ENCODE data around the gene CLCN4. TPM values are rescaled to one million over a fixed set of nuclear protein-coding genes. Genes with fewer than 3 reads are reported as not detected.

Gene CLCN4
- total and polyA plus RNA-seq, 10 of the 15 experiments (the other 5 are each of a cell fraction or from before 2014, with no cell fraction given) = 0.90 to 6.9 (median 2.9) TPM

DNA sequence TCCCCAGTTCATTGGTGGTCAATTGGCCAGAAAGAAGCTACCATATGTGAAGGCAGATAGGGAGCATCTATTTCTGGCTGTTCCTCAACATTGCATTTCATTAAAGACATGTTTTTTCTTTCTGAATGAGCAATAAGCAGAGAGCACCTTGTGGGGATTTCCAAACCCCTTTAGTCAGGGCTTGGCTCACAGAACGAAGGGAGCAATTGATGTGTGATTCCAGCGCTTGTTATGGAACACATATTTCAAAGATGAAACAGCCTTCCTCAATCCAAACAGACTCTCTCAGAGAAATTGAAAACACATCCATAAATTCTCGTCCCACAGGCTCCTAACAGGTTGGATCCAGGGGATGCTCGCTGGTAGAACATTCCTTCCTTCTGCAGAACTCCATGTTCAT lies 84.1 kb downstream of the CLCN4 start:
- H3K4me2 ChIP-seq (ENCODE audit: control insufficient read depth, insufficient read depth) = no peak overlapping the region
- no peaks in the 10 kb centered on the region for H3K36me3 ChIP-seq (ENCODE audit: control insufficient read depth in 2 of 2, insufficient read depth in 2 of 2, low read length in 1 of 2)
- CTCF ChIA-PET = interaction anchor here (0.9 to 2.2 kb wide), 4 partner anchors 29 to 50 kb away, joined by 3 to 10 read pairs (median 3); no protein-coding TSS in a partner anchor
- POLR2A ChIA-PET = no interaction called here
- H3K27me3 ChIP-seq (replicated peaks in 1 of 2; ENCODE audit: control insufficient read depth in 2 of 2, insufficient read depth in 2 of 2, low read length in 1 of 2) = no peaks in the 10 kb centered on the region; a peak in 1 of 4 replicates
- no peak for FAIRE-seq
- no peak overlapping the region for H3K4me3 ChIP-seq
- no peaks in the 10 kb centered on the region for H3K79me2 ChIP-seq (ENCODE audit: control insufficient read depth, insufficient read depth, low read length)
- ATAC-seq = peak; percentile 77
- no TSS peak for BruUV-seq (replicated peaks)
- no peak for DNase-seq (ENCODE audit: low read depth, low spot score)
- in situ Hi-C loops (cut with MboI) = no loop called here
- intact Hi-C loops (cut with micrococcal nuclease; ENCODE audit: unreplicated experiment) = no loop called here
- H3K9ac ChIP-seq (ENCODE audit: control insufficient read depth, insufficient read depth, low read length) = no peak overlapping the region
- no peak overlapping the region for H3K27ac ChIP-seq (ENCODE audit: control insufficient read depth, insufficient read depth)
- TF ChIP-seq, protein P1, sequence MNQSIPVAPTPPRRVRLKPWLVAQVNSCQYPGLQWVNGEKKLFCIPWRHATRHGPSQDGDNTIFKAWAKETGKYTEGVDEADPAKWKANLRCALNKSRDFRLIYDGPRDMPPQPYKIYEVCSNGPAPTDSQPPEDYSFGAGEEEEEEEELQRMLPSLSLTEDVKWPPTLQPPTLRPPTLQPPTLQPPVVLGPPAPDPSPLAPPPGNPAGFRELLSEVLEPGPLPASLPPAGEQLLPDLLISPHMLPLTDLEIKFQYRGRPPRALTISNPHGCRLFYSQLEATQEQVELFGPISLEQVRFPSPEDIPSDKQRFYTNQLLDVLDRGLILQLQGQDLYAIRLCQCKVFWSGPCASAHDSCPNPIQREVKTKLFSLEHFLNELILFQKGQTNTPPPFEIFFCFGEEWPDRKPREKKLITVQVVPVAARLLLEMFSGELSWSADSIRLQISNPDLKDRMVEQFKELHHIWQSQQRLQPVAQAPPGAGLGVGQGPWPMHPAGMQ (IDR thresholded peaks at IDR 0.05; ENCODE audit: borderline replicate concordance) = no peak
- TF ChIP-seq MEF2A (IDR thresholded peaks at IDR 0.05; ENCODE audit: insufficient read depth, low read depth, low read length) = 0 out of 2 replicates have a peak, but pooled peaks have one; percentile 51
- TF ChIP-seq, protein P2, sequence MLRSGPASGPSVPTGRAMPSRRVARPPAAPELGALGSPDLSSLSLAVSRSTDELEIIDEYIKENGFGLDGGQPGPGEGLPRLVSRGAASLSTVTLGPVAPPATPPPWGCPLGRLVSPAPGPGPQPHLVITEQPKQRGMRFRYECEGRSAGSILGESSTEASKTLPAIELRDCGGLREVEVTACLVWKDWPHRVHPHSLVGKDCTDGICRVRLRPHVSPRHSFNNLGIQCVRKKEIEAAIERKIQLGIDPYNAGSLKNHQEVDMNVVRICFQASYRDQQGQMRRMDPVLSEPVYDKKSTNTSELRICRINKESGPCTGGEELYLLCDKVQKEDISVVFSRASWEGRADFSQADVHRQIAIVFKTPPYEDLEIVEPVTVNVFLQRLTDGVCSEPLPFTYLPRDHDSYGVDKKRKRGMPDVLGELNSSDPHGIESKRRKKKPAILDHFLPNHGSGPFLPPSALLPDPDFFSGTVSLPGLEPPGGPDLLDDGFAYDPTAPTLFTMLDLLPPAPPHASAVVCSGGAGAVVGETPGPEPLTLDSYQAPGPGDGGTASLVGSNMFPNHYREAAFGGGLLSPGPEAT (IDR thresholded peaks at IDR 0.05; ENCODE audit: low read depth) = 0 out of 2 replicates have a peak, but pooled peaks have one; percentile 11
- TF ChIP-seq TCF12 (IDR thresholded peaks at IDR 0.05; ENCODE audit: low read depth, low read length) = no peak
- peak; percentile 23; the same call in 1 of the 2 replicates for TF ChIP-seq JUNB (IDR thresholded peaks at IDR 0.05)
- WGBS (ENCODE audit: insufficient coverage, insufficient replicate concordance, low lambda C conversion rate, missing lambda C conversion rate) = 3% methylated on average over 4 of the region's 4 CpGs
- no peaks in the 10 kb centered on the region for H4K20me1 ChIP-seq (ENCODE audit: control insufficient read depth, insufficient read depth)
- H3K9me3 ChIP-seq (replicated peaks; ENCODE audit: control insufficient read depth, insufficient read depth, low read length) = no peaks in the 10 kb centered on the region
- no peak overlapping the region for H2AFZ ChIP-seq (ENCODE audit: control insufficient read depth, low read depth, low read length)
- RAD21 ChIA-PET (ENCODE audit: unreplicated experiment) = interaction anchor here (1.8 kb wide), 1 partner anchor 50 kb away, joined by 4 read pairs; no protein-coding TSS in a partner anchor
- H3K4me1 ChIP-seq (ENCODE audit: control insufficient read depth, insufficient read depth, low read length) = no peaks in the 10 kb centered on the region
- SMC1A ChIA-PET (ENCODE audit: uncharacterized antibody, unreplicated experiment) = interaction anchor here (0.7 to 1.7 kb wide), 5 partner anchors 15 to 118 kb away, joined by 3 to 5 read pairs (median 4); no protein-coding TSS in a partner anchor

All from GM12878 (cell line).